MG63 (cell line): Measurements from ENCODE around the gene CD300A. TPM values are rescaled to one million over a fixed set of nuclear protein-coding genes. Genes with fewer than 3 reads are reported as not detected.

Experiments used
- DNase-seq: peaks from one replicate; pipeline ENCODE4 v3.0.0-alpha.2; 2020
- H3K27me3 ChIP-seq: fragments of 250-450 bp; sonication (Bioruptor Pico); 2 replicates; pipeline ENCODE4 v1.5.1; 2020; ENCODE audit warnings: mild to moderate bottlenecking, moderate library complexity
- H3K36me3 ChIP-seq: fragments of 250-450 bp; sonication (Bioruptor Pico); 2 replicates; pipeline ENCODE4 v1.5.1; 2020; ENCODE audit warnings: mild to moderate bottlenecking, moderate library complexity
- H3K4me3 ChIP-seq: fragments of 250-450 bp; sonication (Bioruptor Pico); 2 replicates; pipeline ENCODE4 v1.5.1; 2020; ENCODE audit warnings: mild to moderate bottlenecking, moderate library complexity
- H3K9me3 ChIP-seq: fragments of 250-450 bp; sonication (Bioruptor Pico); 2 replicates; pipeline ENCODE4 v1.5.1; 2020; ENCODE audit warnings: mild to moderate bottlenecking, moderate library complexity
- total RNA-seq: library from RNA; depleted of rRNA; stranded (reverse); fragments of >200 nt; shearing (Covaris generic); gene quantifications from 2 replicates; pipeline ENCODE4 v1.2.3, GENCODE V29; 2014; ENCODE audit warnings: low replicate concordance

CD300A gene
- total RNA-seq, 1 experiment from 2014 or later: not detected

DNA sequence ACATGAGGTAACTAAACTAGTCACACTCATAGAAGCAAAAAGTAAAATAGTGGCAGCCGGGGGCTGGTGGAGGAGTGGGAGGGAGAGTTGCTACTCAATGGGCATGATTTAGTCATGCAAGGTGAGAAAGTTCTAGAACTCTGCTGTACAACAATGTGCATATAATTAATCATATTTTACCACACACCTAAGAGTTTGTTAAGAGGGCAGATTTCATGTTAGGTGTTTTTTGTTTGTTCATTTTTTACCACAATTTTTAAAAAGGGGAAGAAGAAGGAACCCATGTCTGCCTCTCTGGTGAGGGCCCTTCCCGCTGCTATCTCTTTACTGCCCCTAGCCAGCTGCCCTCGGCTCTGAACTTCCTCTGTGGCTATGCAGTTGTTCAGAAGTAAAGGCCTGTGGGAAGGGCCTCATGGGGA is 53.6 kb downstream of the CD300A start:
- no peaks in the 10 kb centered on the region for H3K27me3 ChIP-seq
- DNase-seq: no peak
- H3K9me3 ChIP-seq: no peaks in the 10 kb centered on the region
- H3K4me3 ChIP-seq: no peak overlapping the region
- no peaks in the 10 kb centered on the region for H3K36me3 ChIP-seq

DNA sequence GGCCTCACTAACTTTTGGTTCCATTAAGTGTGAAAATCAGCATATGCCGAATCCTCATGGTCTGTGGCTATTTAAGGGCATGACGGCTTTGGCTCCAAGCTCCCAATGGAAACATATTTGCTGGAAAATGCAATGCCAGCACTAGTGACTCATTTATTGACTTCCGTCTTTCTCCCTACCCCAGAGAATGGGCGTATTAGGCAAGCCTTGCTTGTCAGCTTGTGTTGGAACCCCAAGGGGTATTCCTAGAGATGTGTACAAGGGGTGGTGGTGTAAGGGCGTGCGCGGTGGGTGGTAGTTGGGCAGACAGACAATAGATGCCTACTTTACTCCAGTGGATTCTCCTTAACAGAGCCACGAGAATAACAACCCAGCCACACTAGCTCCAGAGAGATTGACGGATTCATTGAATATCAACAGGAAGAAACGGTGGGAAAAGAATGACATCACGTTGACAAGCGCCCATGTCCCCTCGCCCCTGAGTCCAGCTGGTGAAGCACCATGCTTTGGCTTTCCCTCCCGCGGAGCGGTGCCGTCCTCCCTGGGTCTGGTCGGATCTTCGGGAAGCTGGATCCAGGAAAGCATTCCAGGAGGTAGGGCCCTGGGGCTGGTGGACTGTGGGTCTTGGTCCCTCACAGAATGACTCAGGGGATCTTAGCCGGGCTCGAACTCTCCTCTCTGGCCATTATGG is 54.5 kb downstream of the CD300A start:
- peak; percentile 53 for DNase-seq
- Histone ChIP-seq H3K36me3 (no peaks in the 10 kb centered on the region), H3K9me3 (no peaks in the 10 kb centered on the region), H3K4me3 (no peak overlapping the region), H3K27me3 (no peaks in the 10 kb centered on the region)

- Histone ChIP-seq H3K9me3 (no peaks in the 10 kb centered on the region), H3K4me3 (no peak overlapping the region), H3K27me3 (no peaks in the 10 kb centered on the region), H3K36me3 (no peaks in the 10 kb centered on the region)
- DNase-seq: no peak
These were observed 55.3 kb downstream of the CD300A start for GRCh38 chr17:74521701-74522201.

DNA sequence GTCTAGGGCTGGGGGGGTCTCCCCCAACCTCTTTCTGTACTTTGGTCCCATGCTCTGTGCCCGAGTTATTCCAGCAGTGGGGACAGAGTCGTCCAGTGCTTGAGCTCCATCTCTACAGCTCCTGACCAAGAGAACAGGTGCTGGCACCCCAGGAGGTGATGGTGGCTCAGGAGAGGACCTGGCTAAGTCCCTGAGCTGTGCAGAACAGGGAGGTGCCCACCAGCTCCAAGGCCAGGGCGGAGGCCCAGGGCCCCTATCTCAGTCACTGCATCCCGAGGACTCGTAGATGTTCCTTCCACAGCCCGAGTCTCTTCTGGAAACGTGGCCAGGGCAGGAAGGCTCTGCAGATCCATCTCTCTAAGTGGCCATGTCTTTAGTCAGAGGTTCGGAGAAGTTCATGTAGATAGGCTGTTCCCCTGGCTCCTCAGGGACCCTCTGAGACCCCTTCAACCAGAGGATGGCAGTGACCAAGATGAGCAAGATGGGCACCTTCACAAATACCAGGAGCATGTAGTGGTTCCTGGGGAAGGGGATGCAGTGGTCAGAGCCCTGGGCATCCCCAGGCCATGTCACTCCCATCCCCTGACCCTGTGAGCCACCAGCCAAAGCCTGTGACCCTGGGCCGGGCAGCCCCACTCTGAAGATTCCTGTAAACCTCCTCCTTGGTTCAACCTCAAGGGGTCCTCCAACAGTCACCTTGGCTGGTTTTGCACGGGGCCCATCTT is 56.1 kb downstream of the CD300A start:
- Histone ChIP-seq H3K9me3 (no peaks in the 10 kb centered on the region), H3K36me3 (no peaks in the 10 kb centered on the region), H3K27me3 (no peaks in the 10 kb centered on the region), H3K4me3 (no peak overlapping the region)
- no peak for DNase-seq

DNA sequence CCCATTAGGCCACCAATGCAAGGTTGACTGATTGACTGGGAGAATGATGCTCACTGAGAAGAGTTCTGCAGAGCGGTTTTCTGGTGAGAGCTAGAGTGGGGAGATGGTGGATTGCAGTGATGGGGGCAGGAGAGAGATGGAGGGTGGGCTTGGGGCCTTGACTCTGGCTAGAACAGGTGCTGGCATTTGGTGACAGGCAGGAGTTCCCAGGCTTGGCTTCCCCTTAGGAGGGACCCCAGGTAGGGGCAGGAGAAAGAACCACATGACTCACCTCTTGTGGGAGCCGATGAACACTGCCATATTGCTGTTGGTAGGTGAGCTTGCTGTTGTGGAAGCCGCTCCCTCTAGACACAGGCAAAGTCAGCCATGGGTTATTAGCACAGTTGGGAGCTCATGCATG is 56.9 kb downstream of the CD300A start:
- H3K4me3 ChIP-seq: no peak overlapping the region
- no peaks in the 10 kb centered on the region for H3K27me3 ChIP-seq
- DNase-seq: no peak
- H3K36me3 ChIP-seq: no peaks in the 10 kb centered on the region
- H3K9me3 ChIP-seq: no peaks in the 10 kb centered on the region

DNA sequence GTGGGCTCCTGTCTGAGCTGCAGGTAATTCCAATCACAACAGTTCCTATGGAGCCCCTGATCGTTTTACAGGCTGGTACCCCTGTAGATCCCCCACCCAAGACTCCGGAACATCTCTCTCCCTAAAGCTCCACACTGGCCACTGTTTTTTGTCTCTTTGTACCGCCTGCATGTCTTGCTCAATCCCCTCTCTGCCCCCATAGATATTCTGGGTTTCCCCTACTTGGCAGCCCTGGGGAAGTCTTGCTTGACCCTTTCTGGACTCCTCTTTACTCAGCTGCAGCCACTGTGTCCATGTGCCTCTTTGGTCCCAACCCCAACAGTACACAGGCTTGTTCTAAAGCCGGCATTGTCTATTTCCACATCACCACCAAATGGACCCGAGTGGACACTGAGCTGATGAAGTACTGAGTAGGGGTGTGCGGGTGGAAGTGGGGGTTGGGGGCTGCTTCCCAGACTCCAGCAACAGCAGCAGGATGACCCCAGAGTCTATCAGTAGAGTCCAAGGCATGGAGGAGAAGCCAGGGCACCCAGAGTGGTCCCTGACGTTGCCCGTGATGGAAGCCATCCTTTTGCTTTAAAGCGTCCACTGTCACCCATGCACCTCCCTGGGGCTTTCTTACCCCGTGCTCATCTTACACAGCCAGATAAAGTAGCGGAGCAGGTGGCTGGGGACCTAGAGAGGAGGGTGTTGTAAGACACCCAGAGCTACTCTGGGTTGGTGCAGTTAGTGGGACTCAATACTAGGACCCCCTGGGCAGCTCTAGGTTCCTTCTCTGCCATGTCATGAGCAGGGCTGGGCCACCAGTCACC is 58.4 kb downstream of the CD300A start:
- Histone ChIP-seq H3K4me3 (no peak overlapping the region), H3K36me3 (no peaks in the 10 kb centered on the region), H3K9me3 (no peaks in the 10 kb centered on the region), H3K27me3 (no peaks in the 10 kb centered on the region)
- no peak for DNase-seq

DNA sequence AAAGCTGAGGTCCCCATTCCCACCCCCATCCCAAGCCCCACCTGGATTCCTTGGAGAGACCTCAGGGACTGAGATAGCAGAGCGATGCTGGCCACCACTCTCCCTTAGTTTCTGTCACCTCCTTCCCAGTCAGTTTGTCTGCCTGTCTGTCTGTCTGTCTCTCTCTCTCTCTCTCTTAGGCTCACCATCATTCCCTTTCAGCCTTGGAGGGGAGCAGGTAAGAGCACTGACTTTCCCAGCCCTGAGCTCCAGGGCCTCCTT is 59.0 kb downstream of the CD300A start:
- H3K27me3 ChIP-seq: no peaks in the 10 kb centered on the region
- DNase-seq: no peak
- no peaks in the 10 kb centered on the region for H3K36me3 ChIP-seq
- no peaks in the 10 kb centered on the region for H3K9me3 ChIP-seq
- no peak overlapping the region for H3K4me3 ChIP-seq

- Histone ChIP-seq H3K27me3 (no peaks in the 10 kb centered on the region), H3K9me3 (no peaks in the 10 kb centered on the region), H3K36me3 (no peaks in the 10 kb centered on the region), H3K4me3 (no peak overlapping the region)
- no peak for DNase-seq
These were observed 59.4 kb downstream of the CD300A start for GRCh38 chr17:74525781-74526288.

- no peak overlapping the region for H3K4me3 ChIP-seq
- no peak for DNase-seq
- no peaks in the 10 kb centered on the region for H3K9me3 ChIP-seq
- no peaks in the 10 kb centered on the region for H3K27me3 ChIP-seq
- H3K36me3 ChIP-seq: no peaks in the 10 kb centered on the region
These were observed 60.2 kb downstream of the CD300A start for GRCh38 chr17:74526681-74527080.

GRCh38 chr17:74527081-74527480 is 60.6 kb downstream of the CD300A start:
- H3K4me3 ChIP-seq: no peak overlapping the region
- H3K9me3 ChIP-seq: no peaks in the 10 kb centered on the region
- H3K36me3 ChIP-seq: no peaks in the 10 kb centered on the region
- H3K27me3 ChIP-seq: no peaks in the 10 kb centered on the region
- no peak for DNase-seq

DNA sequence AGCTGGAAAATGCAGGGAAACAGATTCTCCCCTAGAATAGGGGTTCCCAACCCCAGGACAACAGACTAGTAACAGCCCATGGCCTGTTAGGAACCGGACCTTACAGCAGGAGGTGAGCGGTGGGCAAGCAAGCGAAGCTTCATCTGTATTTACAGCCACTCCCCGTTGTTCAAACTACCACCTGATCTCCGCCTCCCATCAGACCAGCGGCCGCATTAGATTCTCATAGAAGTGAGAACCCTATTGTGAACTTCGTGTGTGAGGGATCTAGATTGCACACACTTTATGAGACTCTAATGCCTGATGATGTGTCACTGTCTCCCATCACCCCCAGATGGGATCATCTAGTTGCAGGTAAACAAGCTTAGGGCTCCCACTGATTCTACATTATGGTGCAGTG is 61.3 kb downstream of the CD300A start:
- DNase-seq: no peak

DNA sequence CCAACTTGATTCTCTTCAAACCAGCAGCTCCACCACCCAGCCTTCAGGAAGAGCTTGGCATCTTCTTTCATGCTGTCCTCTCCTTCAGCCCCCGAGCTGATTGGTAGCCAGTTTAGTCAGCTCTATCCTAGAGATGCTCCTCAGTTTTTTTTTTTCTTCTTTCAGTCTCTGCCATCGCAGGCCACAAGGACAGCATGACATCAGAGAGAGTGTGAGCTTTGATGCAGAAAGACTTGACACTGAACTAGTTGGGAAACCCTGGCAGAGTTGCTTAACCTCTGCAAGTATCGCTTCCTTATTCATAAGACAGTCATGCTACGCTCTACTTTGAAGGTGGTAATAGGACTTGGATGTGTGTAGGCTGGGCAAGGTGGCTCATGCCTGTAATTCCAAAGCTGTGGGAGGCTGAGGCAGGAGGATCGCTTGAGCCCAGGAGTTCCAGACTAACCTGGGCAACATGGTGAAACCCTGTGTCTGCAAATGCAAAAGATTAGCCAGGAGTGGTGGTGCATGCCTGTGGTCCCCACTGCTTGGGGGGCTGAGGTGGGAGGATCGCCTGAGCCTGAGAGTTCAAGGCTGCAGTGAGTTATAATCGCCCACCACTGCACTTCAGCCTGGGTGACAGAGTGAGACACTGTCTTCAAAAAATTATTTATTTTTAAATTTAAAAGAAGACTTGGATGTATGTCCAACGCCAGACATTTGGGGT is 62.2 kb downstream of the CD300A start:
- DNase-seq: no peak
- H3K36me3 ChIP-seq: no peaks in the 10 kb centered on the region
- no peaks in the 10 kb centered on the region for H3K9me3 ChIP-seq
- H3K4me3 ChIP-seq: no peak overlapping the region
- 0 out of 2 replicates have a peak, but pooled peaks cover 2% of the 10 kb centered on the region for H3K27me3 ChIP-seq

More for the DNA sequence above, 61.3 kb downstream of the CD300A start:
- Histone ChIP-seq H3K36me3 (no peaks in the 10 kb centered on the region), H3K4me3 (no peak overlapping the region), H3K9me3 (no peaks in the 10 kb centered on the region), H3K27me3 (0 out of 2 replicates have a peak, but pooled peaks cover 2% of the 10 kb centered on the region)

DNA sequence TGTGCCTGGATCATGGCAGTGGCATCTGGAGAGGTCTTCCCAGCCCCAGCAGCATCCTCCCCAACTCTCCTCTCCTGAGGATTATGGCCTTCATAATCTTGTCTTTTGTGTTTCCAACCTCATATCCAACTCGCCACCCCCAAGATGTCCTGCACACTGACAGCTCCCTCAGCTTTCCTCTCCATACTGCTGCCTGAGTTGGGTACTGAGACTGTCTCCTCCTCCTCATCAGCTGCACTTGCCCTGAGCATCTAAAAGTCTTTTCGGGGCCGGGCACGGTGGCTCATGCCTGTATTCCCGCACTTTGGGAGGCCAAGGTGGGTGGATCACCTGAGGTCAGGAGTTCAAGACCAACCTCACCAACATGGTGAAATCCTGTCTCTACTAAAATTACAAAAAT is 62.8 kb downstream of the CD300A start:
- no peaks in the 10 kb centered on the region for H3K36me3 ChIP-seq
- H3K4me3 ChIP-seq: no peak overlapping the region
- 0 out of 2 replicates have a peak, but pooled peaks cover 2% of the 10 kb centered on the region for H3K27me3 ChIP-seq
- no peaks in the 10 kb centered on the region for H3K9me3 ChIP-seq
- no peak for DNase-seq

DNA sequence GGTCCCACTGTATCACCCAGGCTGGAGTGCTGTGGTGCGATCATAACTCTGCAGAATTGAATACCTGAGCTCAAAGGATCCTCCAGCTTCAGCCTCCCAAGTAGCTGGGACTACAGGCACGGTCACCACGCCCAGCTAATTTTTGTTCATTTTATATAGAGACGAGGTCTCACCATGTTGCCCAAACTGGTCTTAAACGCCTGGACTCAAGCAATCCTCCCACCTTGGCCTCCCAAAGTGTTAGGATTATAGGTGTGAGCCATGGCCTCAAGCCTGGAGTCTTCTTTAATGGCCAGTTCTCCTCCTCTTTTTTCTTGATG is 64.4 kb downstream of the CD300A start:
- no peak for DNase-seq
- Histone ChIP-seq H3K9me3 (0 out of 2 replicates have a peak, but pooled peaks cover 3% of the 10 kb centered on the region), H3K27me3 (peaks cover 8% of the 10 kb centered on the region), H3K36me3 (no peaks in the 10 kb centered on the region), H3K4me3 (no peak overlapping the region)

GRCh38 chr17:74531231-74531761 is 64.9 kb downstream of the CD300A start, which contains the start of gene CD300LB:
CD300LB (minus strand) TSS chr17:74531475; CDS start chr17:74531350, 125 bp downstream.
- H3K9me3 ChIP-seq: 0 out of 2 replicates have a peak, but pooled peaks cover 3% of the 10 kb centered on the region
- H3K27me3 ChIP-seq: peaks cover 12% of the 10 kb centered on the region
- no peaks in the 10 kb centered on the region for H3K36me3 ChIP-seq
- no peak for DNase-seq
- H3K4me3 ChIP-seq: no peak within 1 kb of the TSS

DNA sequence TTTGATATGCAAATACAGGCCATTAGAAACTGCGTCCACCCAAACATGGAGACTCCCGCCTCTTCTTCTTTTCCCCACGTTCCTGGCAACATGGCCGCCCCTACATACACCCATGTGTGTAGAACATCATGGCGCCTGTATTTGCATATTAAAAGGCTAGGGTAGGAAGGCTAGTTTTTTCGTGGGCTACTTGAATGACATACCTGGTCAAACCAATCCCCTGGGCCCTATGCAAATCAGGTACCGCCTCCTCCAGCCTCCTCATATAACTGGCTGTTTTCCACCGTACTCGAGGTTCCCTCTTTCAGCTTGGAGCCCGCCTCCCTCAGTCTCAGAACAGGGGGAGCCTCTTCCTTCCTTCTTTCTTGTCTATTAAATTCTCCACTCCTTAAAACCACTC is 65.7 kb downstream of the CD300A start:
- Histone ChIP-seq H3K4me3 (no peak overlapping the region), H3K9me3 (0 out of 2 replicates have a peak, but pooled peaks cover 3% of the 10 kb centered on the region), H3K36me3 (no peaks in the 10 kb centered on the region), H3K27me3 (peaks cover 19% of the 10 kb centered on the region)
- no peak for DNase-seq
